NCI-H146 (cell line): Measurements from ENCODE around the gene TMEM256.
A peak's percentile ranks its signal among the peaks of the same experiment; 100 is the strongest.
"Not testable (repeated sequence)": the region's sequence is repeated elsewhere in the genome, so short reads cannot be mapped to it uniquely, and the experiment has no call there.

Experiments used
- DNase-seq: peaks from one replicate; lab custom pipeline; 2025; lab: John Stamatoyannopoulos, UW

Gene TMEM256

DNA sequence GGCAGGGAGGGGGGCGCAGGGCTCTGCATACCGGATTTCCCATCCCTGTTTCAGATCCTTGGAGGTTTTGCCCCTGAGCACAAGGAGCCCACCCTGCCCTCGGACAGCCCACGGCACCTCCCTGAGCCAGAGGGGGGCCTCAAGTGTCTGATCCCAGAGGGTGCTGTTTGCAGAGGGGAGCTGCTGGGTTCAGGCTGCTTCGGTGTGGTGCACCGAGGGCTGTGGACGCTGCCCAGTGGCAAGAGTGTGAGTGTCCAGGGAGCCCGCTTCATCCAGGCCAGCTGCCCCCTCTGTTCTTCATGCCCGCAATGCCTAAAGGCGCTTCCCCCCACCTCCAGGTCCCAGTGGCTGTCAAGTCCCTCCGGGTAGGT is 20.5 kb downstream of the TMEM256 start:
- DNase-seq = no peak

DNA sequence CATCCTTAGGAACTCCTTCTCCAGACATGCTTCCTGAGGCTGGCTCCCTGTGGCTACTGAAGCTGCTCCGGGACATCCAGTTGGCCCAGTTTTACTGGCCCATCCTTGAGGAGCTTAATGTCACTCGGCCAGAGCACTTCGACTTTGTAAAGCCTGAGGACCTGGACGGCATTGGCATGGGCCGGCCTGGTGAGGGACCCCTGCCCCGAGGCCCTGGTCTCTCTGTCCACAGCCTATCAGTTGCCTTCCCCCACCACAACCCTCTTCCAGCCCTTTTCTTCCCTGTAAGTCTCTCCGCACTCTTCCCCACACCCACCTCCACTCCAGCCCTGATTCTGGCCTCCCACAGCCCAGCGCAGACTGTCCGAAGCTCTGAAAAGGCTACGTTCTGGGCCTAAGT is 21.0 kb downstream of the TMEM256 start:
- DNase-seq = no peak

DNA sequence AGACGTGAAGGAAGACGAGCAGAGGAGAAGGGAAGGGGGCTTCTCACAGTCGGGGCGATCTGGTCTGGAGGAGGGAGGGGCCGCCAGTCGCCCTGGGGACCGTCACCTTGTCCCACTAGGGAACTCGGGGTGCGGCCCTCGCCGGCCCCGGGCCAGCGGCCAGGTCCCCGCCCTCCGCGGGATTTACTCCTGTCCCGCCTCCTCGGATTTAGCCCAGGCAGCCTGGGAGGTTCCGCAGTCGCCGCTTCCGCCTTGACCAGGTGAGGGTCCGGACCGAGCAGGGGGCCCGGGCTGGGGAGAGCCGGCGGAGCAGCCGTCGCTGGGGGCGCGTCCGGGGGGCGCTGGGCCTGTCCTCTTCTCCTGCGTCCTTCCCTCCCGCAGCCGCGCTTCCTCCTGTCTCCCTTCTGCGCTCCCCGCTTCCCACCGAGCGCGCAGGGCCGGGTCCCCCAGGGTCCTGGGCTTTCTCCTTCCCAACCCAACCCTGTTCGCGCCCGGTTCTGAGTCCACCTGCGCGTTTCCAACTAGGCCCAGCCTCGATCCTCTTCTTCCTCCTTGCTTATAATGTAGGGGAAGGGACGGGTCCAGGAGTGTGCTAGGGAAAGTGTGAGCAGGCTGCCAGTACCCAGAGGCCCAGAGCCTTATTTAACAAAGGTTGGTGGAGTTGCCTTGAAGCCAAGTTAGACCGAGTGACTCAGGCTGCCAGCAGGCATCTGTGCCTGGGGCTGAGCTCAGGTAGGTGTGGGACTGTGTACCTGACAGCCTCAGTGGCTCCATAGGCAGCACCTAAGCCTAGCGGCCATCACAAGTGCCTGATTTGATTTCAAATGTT is 22.8 kb downstream of the TMEM256 start, which contains the start of gene TNK1:
Gene TNK1 (plus strand): TSS at position 235 of the 829 bp plus-strand sequence. CDS start 1,838 bp downstream, outside the sequence.
- peak; percentile 27 for DNase-seq

DNA sequence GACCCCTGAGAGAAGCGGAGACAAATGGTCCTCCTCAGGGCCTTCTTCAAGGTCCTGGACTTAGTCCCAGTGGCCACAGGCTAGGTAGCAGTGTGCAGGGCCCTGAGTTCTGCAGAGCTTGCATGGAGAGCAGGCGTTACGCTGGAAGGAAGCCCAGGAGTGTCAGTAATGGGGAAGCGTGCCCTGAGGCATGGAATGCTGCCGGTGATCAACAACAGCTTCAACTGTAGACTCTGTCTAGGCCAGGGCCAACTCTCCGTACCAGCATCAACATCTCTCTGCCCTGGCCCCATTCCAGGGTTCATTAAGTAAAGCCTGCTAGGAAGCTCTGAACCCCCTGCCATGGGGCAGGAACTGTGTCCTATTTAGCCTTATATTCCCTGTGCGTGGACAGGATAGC is 23.6 kb downstream of the TMEM256 start:
- DNase-seq = peak; percentile 57

DNA sequence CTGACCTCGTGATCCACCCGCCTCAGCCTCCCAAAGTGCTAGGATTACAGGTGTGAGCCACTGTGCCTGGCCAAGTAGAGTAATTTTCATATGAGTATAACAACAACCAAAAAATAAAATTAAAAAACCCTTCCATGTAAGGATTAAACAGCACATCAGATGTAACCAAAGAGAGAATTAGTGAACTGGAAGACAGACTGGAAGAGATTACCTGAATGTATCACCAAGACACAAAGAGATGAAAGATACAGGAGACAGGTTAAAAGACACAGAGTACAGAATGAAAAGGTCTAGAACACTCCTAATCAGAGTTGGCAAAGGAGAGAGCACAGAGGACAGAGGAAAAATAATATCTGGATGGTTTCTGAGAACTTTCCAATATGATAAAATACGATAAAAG is 24.8 kb downstream of the TMEM256 start:
- no peak for DNase-seq

DNA sequence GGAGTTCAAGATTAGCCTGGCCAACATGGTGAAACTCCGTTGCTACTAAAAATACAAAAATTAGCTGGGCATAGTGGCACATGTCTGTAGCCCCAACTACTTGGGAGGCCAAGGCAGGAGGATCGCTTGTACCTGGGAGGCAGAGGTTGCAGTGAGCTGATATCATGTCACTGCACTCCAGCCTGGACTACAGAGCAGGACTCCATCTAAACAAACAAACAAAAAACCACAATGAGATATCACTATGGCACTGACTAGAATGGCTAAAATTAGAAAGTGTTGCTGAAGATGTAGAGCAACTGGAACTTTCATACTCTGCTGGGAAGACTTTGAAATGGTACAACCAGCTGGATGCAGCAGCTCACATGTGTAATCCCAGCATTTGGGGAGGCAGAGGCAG is 29.5 kb downstream of the TMEM256 start:
- DNase-seq = no peak

DNA sequence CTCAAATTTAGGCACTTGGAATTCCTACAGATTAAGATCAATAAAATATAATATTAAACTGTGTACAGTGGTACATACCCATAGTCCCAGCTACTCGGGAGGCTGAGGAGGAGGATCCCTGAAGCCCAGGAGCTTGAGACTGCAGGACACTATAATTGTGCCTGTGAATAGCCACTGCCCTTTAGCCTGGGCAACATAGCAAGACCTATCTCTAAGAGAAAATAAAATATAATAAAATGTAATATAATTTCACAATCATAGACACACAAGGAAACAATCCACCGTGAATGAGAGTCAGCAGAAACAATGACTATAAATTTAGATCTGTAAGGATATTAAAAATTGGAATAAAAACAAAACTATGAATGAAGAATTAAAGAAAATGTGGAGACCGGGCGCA is 33.0 kb downstream of the TMEM256 start:
- no peak for DNase-seq

DNA sequence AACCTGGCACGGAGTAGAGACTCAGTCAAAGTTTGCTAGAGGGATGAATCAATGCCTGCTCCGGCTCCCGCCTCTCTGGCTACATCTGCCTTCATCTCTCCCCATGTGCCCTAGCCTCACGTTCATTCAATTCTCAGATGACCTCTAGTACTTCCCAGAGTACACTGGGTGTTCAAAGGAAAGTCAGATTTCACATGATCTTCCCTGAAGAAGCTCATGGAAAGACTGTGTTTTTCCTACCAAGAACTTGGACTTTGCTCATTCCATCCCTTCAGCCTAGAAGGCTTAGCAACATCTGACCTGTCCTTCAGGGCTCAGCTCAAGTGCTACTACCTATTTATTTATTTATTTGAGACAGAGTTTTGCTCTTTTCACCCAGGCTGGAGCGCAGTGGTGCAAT is 34.1 kb downstream of the TMEM256 start:
- no peak for DNase-seq

DNA sequence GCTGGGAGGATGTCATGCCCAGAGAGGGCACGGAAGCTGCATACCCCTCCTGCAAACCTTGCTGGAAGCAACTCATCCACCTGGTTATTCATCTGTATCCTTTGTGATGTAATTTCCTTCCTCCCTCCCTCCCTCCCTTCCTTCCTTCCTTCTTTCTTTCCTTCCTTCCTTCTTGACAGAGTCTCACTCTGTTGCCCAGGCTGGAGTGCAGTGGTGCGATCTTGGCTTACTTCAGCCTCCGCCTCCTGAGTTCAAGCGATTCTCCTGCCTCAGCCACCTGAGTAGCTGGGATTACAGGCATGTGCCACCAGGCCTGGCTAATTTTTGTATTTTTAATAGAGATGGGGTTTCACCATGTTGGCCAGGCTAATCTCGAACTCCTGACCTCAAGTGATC is 35.3 kb downstream of the TMEM256 start:
- not testable (repeated sequence) for DNase-seq

DNA sequence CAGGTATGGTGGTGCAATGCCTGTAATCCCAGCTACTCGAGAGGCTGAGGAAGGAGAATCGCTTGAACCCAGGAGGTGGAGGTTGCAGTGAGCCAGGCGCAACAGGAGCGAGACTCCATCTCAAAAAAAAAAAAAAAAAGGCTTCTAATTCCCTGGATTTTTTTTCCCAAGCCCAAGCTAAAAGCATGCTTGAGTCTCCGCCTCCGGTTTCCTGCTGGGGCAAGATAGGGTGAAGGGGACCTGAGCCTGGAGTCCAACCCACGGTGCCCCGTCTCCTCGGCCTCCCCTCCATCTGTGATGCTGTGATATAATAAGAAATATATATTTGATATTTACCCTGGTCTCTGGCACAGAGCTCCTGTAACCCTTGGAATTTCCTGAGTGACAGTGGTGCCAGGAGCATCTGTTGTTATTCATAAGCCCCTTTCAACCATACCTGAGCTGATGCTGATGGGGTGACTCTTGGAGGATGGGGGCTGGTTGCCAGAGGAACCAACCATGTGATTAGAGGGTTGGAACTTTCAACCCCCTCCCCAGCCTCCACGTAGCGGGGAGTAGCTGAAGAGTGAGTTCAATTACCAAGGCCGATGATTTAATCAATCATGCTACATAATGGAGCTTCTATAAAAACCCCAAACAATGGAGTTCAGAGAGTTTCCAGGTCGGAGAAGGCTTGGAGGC is 35.8 kb downstream of the TMEM256 start:
- no peak for DNase-seq

DNA sequence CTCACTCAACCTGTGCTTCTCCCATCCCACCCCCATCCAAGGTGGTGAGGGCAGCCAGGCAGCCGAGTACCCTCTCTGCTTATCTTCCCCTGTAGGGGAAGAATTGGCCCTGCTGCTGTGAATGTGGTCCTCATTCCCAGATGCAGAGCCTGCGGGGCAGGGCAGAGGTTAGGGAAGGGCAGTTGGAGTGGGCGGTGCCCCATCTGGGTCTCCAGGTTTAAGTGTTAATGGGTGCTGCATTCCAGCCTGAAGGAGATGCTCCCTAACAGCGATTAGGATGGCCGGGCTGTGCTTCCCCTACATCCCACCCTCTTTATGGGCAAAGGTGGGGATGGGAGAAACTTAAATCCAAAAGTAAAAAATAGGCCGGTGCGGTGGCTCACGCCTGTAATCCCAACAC is 36.8 kb downstream of the TMEM256 start:
- DNase-seq = no peak

DNA sequence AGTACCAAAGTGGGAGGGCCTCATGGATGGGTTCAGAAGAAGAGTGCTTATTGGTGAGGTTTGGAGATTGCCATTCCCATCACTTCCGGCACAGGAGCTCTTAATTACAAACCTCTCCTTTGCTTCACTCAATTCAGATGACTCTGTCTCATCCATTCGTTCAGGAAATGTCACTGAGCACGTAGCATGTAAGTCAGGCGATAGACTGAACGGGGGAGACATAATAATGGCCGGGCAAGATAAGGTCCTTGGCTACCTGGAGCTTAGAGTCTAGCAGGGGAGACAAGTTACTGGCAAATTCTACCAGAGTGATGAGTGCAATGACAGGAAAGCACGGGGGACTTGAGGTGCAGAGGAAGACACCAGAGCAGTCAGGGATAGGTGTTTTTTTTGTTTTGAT is 37.9 kb downstream of the TMEM256 start:
- not testable (repeated sequence) for DNase-seq

DNA sequence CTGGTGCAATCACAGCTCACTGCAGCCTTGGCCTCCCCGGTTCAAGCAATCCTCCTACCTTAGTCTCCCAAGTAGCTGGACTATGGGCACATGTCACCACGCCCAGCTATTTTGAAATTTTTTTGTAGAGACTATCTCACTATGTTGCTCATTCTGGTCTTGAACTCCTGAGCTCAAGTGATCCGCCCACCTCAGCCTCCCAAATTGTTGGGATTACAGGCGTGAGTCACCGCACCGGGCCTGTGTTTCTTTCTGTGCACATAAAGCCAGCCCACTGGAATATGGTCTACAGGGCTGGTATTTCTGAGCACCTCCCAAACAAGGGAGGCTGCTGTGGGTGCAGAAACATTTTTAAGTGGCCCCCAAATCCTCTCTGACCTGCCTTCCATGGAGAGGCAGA is 40.6 kb downstream of the TMEM256 start:
- no peak for DNase-seq

DNA sequence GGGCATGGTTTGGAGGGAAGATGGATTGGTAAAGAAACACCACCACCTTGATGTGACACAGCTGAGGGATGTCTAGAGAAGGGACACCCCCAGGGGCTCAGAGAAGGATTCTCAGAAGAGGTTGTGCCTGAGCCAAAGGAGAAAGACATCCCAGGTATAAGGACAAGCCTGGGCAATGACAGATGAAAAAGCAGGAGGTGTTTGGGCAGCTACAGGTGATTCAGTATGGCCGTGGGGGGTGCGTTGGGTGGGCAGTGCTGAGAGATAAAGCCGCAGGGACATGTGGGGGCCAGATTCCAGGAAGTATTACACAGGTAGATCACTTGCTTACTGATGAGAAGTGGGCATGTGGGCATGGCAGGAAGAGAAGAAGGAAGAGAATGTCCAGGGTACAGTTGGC is 42.0 kb downstream of the TMEM256 start:
- DNase-seq = no peak

DNA sequence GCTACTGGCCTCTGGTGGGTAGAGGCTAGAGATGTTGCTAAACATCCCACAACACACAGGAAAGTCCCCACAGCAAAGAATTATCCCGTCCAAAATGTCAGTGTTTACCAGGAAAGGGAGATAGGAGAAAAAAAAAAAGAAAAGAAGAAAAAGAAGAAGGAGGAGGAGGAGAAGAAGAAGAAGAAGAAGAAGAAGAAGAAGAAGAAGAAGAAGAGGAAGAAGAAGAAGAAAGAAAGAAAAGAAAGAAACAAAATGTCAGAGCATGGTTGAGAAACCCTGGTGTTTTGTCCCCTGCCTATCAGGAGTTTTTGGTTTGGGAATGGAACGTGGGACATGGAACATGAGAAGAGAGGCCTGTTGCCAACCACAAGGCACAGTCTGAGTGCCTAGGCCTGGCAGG is 46.5 kb downstream of the TMEM256 start:
- DNase-seq = no peak

DNA sequence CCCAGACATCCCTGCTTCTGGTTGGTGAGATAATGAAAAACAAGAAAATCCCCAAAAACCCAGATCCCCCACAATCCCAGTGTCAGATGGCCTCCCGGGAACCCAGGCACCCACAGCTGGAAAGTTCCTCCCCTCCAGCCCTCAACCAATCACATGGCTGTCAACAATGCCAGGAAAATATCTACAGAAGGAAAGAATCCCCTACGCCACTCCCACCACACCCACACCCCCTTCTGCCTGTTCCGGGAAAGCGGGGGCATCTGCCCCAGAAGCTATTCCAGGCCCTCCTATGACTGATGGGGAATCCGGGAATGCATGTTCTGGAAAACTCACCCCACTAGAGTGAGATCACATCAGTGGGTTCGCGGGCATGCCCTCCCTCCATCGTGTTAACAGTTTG is 47.1 kb downstream of the TMEM256 start:
- DNase-seq = no peak

DNA sequence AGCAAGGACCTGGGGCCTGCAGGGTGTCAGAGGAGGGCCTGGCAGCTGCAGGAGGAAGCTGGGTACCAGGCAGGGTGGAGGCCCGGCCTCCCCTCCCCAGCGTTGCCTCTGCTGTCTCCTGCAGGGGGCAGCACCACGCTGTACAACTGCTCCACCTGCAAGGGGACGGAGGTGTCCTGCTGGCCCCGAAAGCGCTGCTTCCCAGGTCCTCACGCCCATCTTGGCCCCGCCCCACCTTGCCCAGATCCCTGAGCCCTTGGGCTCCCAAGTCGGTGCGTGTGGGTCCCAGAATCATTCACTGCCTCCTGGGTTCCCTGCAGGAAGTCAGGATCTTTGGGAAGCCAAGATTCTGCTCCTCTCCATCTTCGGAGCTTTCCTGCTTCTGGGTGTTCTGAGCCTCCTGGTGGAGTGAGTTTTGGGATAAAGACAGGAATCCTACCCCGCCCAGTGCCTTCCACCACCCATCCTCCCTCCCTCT is 47.8 kb downstream of the TMEM256 start:
- peak; percentile 83 for DNase-seq

DNA sequence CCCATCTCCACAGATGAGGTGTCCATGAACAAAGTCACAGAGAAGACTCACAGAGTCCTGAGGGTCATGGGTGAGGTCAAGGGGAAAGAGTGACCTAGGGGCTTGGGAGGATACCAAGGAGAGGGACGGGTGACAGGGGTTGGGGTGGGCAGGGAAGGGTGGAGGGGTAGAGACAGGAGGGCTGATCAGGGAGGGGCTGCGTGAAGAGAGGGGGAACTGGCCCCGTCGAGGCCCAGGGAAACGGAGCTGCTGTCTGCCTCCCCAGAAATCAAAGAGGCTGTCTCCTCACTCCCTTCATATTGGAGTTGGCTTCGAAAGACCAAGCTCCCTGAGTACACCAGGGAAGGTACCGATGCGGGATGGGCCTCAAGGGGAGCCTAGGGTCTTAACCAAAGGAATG is 48.3 kb downstream of the TMEM256 start:
- DNase-seq = no peak

DNA sequence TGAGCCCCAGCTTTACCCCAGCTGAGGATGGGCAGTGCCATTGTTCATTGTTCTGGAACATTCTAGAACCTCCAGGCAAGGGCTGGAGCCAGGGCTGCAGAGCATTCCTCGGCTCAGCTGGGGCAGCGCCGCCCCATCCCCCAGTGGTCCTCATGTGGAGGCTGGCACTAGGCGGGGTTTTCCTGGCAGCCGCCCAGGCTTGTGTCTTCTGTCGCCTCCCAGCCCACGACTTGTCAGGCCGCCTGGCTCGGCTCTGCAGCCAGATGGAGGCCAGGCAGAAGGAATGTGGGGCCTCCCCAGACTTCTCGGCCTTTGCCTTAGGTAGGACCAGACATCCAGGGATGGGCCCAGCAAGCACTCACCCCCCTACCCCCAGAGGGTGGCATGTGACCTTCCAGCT is 48.8 kb downstream of the TMEM256 start, which contains the start of gene TMEM95:
Gene TMEM95 (plus strand): TSS at position 104 of the 400 bp plus-strand sequence. CDS start 49 bp downstream, at position 153.
- no peak for DNase-seq

DNA sequence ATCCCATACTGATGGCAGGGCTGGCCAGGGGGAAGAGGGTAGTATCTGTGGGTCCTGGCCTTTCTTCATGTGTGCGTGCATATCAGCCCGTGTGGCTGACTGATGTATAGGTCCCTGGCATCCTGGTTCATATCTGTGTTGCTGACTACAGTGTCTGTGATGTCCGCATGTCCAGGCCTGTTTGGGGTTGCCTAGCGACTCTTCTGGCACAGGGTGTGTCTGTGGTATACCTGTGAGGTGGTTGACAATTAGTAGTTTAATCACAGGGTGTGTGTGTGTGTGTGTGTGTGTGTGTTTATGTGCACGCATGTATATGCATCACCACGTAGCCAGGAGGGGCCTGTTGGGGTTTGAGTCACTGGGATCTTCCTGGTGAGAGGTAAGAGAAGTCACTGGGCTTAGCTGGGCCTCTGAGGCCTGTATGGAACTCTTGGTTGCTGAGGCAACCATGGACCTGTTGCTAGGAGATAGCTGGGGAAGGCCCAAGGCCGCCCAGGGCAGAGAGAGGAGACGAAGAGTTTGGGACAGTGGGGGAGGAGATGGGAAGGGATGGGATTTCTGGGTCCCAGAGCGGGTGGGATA is 49.5 kb downstream of the TMEM256 start:
- DNase-seq = peak; percentile 28
